ENCODE measurements around the gene POLL. TPM values are rescaled to one million over a fixed set of nuclear protein-coding genes. Genes with fewer than 3 reads are reported as not detected.

The POLL gene
- total and polyA plus RNA-seq, 7 donors = 9.0 to 39.6 (median 29.4) TPM

- WGBS, 2 donors = 60 to 79% methylated on average over 8 of the region's 8 CpGs
- peaks cover 0 to 23% (median 22%) of the 10 kb centered on the region in 4 donors for H3K4me1 ChIP-seq
- intact Hi-C loops (cut with DNase I) = loop anchor here (2.0 kb wide), 1 partner anchor 411 kb away; no protein-coding TSS in a partner anchor
- H3K4me3 ChIP-seq = no peak overlapping the region
- TF ChIP-seq EP300 (IDR thresholded peaks at IDR 0.05) (no peak), POLR2AphosphoS5 (IDR thresholded peaks at IDR 0.05) (no peak), POLR2A (IDR thresholded peaks at IDR 0.05) (no peak), CTCF (IDR thresholded peaks at IDR 0.05) (no peak)
- H3K27ac ChIP-seq = no peak overlapping the region
- peaks cover 0 to 4% (median 3%) of the 10 kb centered on the region in 4 donors for H3K9me3 ChIP-seq
- peaks cover 29 to 47% (median 39%) of the 10 kb centered on the region in 3 donors for H3K27me3 ChIP-seq
- no peak for DNase-seq
- no peaks in the 10 kb centered on the region for H3K36me3 ChIP-seq
These were observed 16.7 kb downstream of the POLL start for GRCh38 chr10:101571271-101571925.

GRCh38 chr10:101570428-101571270 lies 17.4 kb downstream of the POLL start:
- intact Hi-C loops (cut with DNase I) = loop anchor here (2.0 kb wide), 1 partner anchor 410 kb away; no protein-coding TSS in a partner anchor
- Histone ChIP-seq H3K27me3 (peaks cover 36 to 54% (median 46%) of the 10 kb centered on the region in 3 donors), H3K27ac (no peak overlapping the region), H3K9me3 (peaks cover 0 to 4% (median 3%) of the 10 kb centered on the region in 4 donors), H3K4me3 (peak overlapping the region; percentile 13 to 61 (median 48)), H3K4me1 (peaks cover 0 to 26% (median 24%) of the 10 kb centered on the region in 4 donors), H3K36me3 (no peaks in the 10 kb centered on the region)
- DNase-seq = no peak
- TF ChIP-seq CTCF (IDR thresholded peaks at IDR 0.05) (peak in 1 of 4 experiments; percentile 53), POLR2AphosphoS5 (IDR thresholded peaks at IDR 0.05) (no peak)
- WGBS, 2 donors = 3 to 10% methylated on average over 37 of the region's 37 CpGs

GRCh38 chr10:101569622-101570427 lies 18.2 kb downstream of the POLL start:
- no peaks in the 10 kb centered on the region for H3K36me3 ChIP-seq
- TF ChIP-seq CTCF (IDR thresholded peaks at IDR 0.05) (peak; percentile 53 to 97 (median 64)), EP300 (IDR thresholded peaks at IDR 0.05) (no peak)
- H3K4me3 ChIP-seq = peak overlapping the region; percentile 13 to 61 (median 48)

GRCh38 chr10:101569323-101569621 lies 18.8 kb downstream of the POLL start:
- H3K36me3 ChIP-seq = no peaks in the 10 kb centered on the region
- H3K4me3 ChIP-seq = peak overlapping the region in 1 of 4 donors; percentile 61
- H3K4me1 ChIP-seq = peaks cover 0 to 26% (median 24%) of the 10 kb centered on the region in 4 donors
- intact Hi-C loops (cut with DNase I) = loop anchor here (1.0 kb wide), 1 partner anchor 356 kb away; no protein-coding TSS in a partner anchor
- peaks cover 41 to 68% (median 59%) of the 10 kb centered on the region in 3 donors for H3K27me3 ChIP-seq
- H3K9me3 ChIP-seq = peaks cover 0 to 4% (median 3%) of the 10 kb centered on the region in 4 donors
- DNase-seq = peak; percentile 58
- TF ChIP-seq CTCF (IDR thresholded peaks at IDR 0.05) (no peak), POLR2A (IDR thresholded peaks at IDR 0.05) (no peak), EP300 (IDR thresholded peaks at IDR 0.05) (no peak), POLR2AphosphoS5 (IDR thresholded peaks at IDR 0.05) (no peak)
- no peak overlapping the region for H3K27ac ChIP-seq
- WGBS, 2 donors = 5 to 8% methylated on average over 11 of the region's 11 CpGs

More at GRCh38 chr10:101569622-101570427, 18.2 kb downstream of the POLL start:
- intact Hi-C loops (cut with DNase I) = loop anchor here (1.0 to 2.0 kb wide), 2 partner anchors 357 to 409 kb away; no protein-coding TSS in a partner anchor
- peak; percentile 88 for DNase-seq
- Histone ChIP-seq H3K4me1 (peaks cover 0 to 26% (median 24%) of the 10 kb centered on the region in 4 donors), H3K9me3 (peaks cover 0 to 4% (median 3%) of the 10 kb centered on the region in 4 donors), H3K27ac (peak overlapping the region in 1 of 4 donors; percentile 28), H3K27me3 (peaks cover 41 to 62% (median 53%) of the 10 kb centered on the region in 3 donors)
- WGBS, 2 donors = 1 to 2% methylated on average over 56 of the region's 56 CpGs
